Measurements from ENCODE around the gene AP1M2. TPM values are rescaled to one million over a fixed set of nuclear protein-coding genes. Genes with fewer than 3 reads are reported as not detected.

Gene AP1M2
- 4.1 and 5.6 TPM in 2 replicates for total RNA-seq (2014; rRNA removed; shearing (Covaris generic))

GRCh38 chr19:10587022-10587838 is at the start of gene AP1M2:
AP1M2 (minus strand) TSS chr19:10587312; CDS start chr19:10587231, 81 bp downstream.

GRCh38 chr19:10625003-10625761 is 38.1 kb upstream of the AP1M2 start, which contains the start of gene SLC44A2:
SLC44A2 (plus strand) TSS chr19:10625553; CDS start chr19:10625634, 81 bp downstream.

DNA sequence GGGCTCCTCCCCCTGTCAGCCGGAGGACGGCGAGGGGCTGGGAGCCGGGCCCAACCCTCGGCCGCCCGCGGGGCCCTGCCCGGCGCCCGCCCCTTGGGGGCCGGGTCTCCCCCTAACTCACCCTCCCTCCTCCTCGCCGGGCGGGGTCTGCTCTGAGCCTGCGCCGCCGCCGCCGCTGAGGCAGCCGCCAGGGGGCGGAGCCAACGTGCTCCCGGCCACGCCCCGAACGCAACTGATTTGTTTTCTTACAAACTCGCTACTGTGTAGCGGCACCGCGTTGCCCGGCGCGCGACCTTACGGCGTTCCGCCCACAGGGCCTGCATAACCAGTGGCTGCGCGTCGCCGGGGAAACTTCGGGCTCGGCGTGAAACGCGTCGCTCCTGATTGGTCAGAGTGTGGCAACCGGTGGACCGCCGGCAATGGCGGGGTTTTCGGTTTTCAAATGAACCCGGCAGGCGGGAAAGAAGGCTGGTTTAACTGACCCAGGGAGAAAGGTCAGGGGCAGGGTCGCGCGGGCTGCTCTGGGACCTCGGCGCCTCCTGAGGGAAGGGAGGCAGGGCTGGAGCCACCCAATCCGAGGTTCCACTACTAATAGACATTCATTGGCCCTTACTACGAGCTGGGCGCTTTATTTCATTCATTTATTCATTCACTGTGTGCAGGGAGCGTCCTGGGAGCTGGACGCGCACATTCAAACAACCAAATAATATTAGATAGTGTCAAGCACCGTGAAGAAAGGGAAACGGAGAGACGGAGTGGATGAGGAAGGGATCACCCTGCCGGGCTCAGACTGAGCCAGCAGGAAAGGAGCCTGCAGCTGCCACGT is 18.1 kb downstream of the AP1M2 start, which contains the start of gene CDKN2D:
TSS of gene CDKN2D (minus strand) at position 154 of the 826 bp plus-strand sequence. CDS start 326 bp downstream, outside the sequence.

DNA sequence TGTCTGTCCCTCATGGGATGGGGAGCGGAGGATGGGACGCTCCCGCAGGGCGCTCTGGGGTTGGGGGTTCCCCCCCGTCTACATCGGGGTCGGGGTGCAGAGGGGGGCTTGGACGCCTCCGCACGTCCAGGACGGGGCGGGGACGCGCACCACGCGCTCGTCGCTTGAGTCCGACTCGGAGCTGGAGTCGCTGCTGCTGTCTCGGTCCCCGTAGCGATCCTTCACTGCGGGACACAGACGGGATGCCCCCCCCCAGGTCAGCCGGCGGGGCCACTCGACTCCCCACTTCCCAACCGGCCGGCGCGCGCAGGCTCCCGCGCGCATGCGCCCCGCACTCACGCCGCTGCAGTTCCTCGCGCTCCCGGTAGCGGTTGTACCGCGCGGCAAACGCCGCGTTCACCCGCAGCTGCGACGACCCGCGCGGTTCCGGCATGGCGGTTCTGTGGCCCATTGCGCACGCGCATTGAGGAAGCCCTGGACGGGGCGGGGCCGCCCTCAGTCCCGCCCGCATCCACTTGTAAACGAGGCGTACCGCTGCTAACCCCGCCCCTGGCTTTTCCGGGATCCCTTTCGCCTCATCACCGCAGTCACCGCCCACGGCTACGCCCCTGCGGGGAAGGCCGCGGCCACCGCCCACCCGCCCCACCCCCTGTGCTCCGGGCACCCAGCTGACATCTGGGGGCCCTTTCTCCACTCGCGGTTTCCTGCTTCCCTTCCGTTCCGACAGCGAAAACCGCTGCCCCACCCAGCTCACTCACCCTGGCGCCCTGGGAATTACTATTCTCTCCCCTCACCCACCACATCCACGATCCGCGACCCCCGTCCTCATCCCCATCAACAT is 21.3 kb downstream of the AP1M2 start, which contains the start of gene KRI1:
TSS of gene KRI1 (minus strand) at position 444 of the 841 bp plus-strand sequence. CDS start at position 433, 11 bp downstream.

DNA sequence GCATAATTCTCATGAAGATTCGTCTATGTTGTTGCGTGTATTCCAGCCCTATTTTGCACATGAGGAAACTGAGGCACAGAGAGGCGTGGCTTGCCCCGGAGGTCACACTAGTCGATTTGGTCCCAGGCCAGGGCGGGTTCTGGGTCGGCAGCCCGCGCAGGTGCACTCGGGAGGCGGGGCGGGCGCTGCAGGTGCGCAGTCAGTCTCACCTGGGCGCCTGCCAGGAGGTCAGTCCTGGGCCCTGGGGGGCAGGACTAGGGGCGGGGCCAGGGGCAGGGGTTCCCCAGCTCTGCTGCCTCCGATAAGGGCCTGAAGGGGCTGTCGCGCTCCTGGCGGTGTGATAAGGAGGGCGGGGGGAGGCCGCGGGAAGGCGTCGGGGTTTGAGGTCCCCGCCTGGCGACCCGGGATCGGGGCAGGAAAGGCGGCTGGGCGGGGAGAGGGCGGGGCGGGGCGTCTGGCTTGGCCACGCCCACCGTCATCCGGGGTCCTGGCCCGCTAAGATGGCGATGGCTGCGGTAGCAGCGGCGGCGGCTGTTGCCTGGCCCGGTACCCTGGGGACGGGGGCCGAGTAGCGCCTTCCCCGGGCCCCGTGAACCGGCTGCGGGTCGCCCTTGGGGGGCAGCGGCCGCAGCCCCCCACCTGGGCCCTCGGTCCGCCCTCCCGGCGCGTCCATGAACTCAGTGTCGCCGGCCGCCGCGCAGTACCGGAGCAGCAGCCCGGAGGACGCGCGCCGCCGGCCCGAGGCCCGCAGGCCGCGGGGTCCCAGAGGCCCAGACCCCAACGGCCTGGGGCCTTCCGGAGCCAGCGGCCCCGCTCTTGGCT is 43.5 kb downstream of the AP1M2 start, which contains the start of gene ATG4D:
TSS of gene ATG4D (plus strand) at position 485 of the 822 bp plus-strand sequence. CDS start at position 672, 187 bp downstream.

Small RNA genes lying within 50 kb of the gene (small RNA-seq; reads per million reads assigned to genes)
- gene MIR1238: not detected
- not detected for gene RNU7-140P

Other genes with a start within 250 kb of the AP1M2 start
- 12.8 and 19.7 TPM in 2 replicates for gene ICAM3, start 247.7 kb downstream of the AP1M2 start, total RNA-seq (2014; rRNA removed; shearing (Covaris generic))
- 141 and 161 TPM in 2 replicates for gene TYK2, start 206.7 kb downstream of the AP1M2 start, total RNA-seq (2014; rRNA removed; shearing (Covaris generic))
- 639 and 659 TPM in 2 replicates for gene CDC37, start 183.8 kb downstream of the AP1M2 start, total RNA-seq (2014; rRNA removed; shearing (Covaris generic))
- 4.5 and 4.9 TPM in 2 replicates for gene PDE4A, start 166.8 kb downstream of the AP1M2 start, total RNA-seq (2014; rRNA removed; shearing (Covaris generic))
- 69.0 and 75.7 TPM in 2 replicates for gene KEAP1, start 84.0 kb downstream of the AP1M2 start, total RNA-seq (2014; rRNA removed; shearing (Covaris generic))
- 1.9 and 3.9 TPM in 2 replicates for gene S1PR5, start 69.9 kb downstream of the AP1M2 start, total RNA-seq (2014; rRNA removed; shearing (Covaris generic))
- 49.4 and 49.9 TPM in 2 replicates for gene ATG4D, start 43.4 kb downstream of the AP1M2 start, total RNA-seq (2014; rRNA removed; shearing (Covaris generic))
- gene KRI1, start 21.3 kb downstream of the AP1M2 start, total RNA-seq (2014; rRNA removed; shearing (Covaris generic)): 58.0 and 61.9 TPM in 2 replicates
- 16.3 and 17.4 TPM in 2 replicates for gene CDKN2D, start 18.3 kb downstream of the AP1M2 start, total RNA-seq (2014; rRNA removed; shearing (Covaris generic))
- 17.6 and 38.2 TPM in 2 replicates for gene SLC44A2, start 38.2 kb upstream of the AP1M2 start, total RNA-seq (2014; rRNA removed; shearing (Covaris generic))
- gene ILF3, start 67.0 kb upstream of the AP1M2 start, total RNA-seq (2014; rRNA removed; shearing (Covaris generic)): 351 and 361 TPM in 2 replicates
- gene QTRT1, start 114.1 kb upstream of the AP1M2 start, total RNA-seq (2014; rRNA removed; shearing (Covaris generic)): 54.7 and 60.1 TPM in 2 replicates
- gene DNM2, start 130.8 kb upstream of the AP1M2 start, total RNA-seq (2014; rRNA removed; shearing (Covaris generic)): 94.8 and 95.6 TPM in 2 replicates
- gene TMED1, start 248.9 kb upstream of the AP1M2 start, total RNA-seq (2014; rRNA removed; shearing (Covaris generic)): 68.2 and 72.5 TPM in 2 replicates

Measured in A375 (cell line).